MCF 10A (cell line): ENCODE data around the gene KRTAP12-3. TPM values are rescaled to one million over a fixed set of nuclear protein-coding genes. Genes with fewer than 3 reads are reported as not detected.
A peak's percentile ranks its signal among the peaks of the same experiment; 100 is the strongest.

ENCODE experiments used
- BruUV-seq: library from RNA; stranded (reverse); fragments of 400-500 nt; replicated peaks from 2 replicates; lab custom pipeline; 2021; lab: Mats Ljungman, UMichigan
- CTCF ChIA-PET: fragments of 300-600 bp; sonication (Branson Sonifier 250); formaldehyde crosslinking; extraction: SDS; loops from one replicate; lab custom pipeline; 2021; ENCODE audit warnings: antibody characterized with exemption, inconsistent platforms; lab: Yijun Ruan, JAX
- POLR2A ChIA-PET: fragments of 300-600, 350-650 bp; sonication (Branson Sonifier 250); formaldehyde crosslinking; extraction: SDS; loops from one replicate; lab custom pipeline; 2020; ENCODE audit warnings: antibody characterized with exemption, inconsistent platforms; lab: Yijun Ruan, JAX
- DNase-seq: peaks from one replicate; pipeline ENCODE4 v3.0.0-alpha.2; 2018; ENCODE audit not compliant: unreplicated experiment
- H3K27ac Mint-ChIP-seq: one replicate; pipeline ENCODE4 v1.8.0; 2022; ENCODE audit warnings: mild to moderate bottlenecking, low read depth, mixed read lengths; ENCODE audit not compliant: unreplicated experiment
- H3K27me3 Mint-ChIP-seq: one replicate; pipeline ENCODE4 v1.8.0; 2022; ENCODE audit warnings: mixed read lengths; ENCODE audit not compliant: insufficient read depth, unreplicated experiment
- H3K36me3 Mint-ChIP-seq: one replicate; pipeline ENCODE4 v1.8.0; 2022; ENCODE audit warnings: mild to moderate bottlenecking, moderate library complexity, mixed read lengths; ENCODE audit not compliant: insufficient read depth, unreplicated experiment
- H3K4me1 Mint-ChIP-seq: one replicate; pipeline ENCODE4 v1.8.0; 2022; ENCODE audit warnings: mixed read lengths; ENCODE audit not compliant: insufficient read depth, unreplicated experiment
- H3K4me3 Mint-ChIP-seq: one replicate; pipeline ENCODE4 v1.8.0; 2022; ENCODE audit warnings: mild to moderate bottlenecking, moderate library complexity, mixed read lengths; ENCODE audit not compliant: unreplicated experiment
- H3K9me3 Mint-ChIP-seq: one replicate; pipeline ENCODE4 v1.8.0; 2022; ENCODE audit warnings: mixed read lengths; ENCODE audit not compliant: unreplicated experiment
- CTCF ChIP-seq: fragments of 200-600 bp; IDR thresholded peaks from one replicate; pipeline ENCODE4 v1.8.0; 2022; ENCODE audit warnings: antibody characterized with exemption, mild to moderate bottlenecking; ENCODE audit not compliant: unreplicated experiment
- intact Hi-C: fragments of 100-400 bp; cut with micrococcal nuclease; formaldehyde crosslinking; loops from 2 replicates; pipeline ENCODE4 v1.14.1; 2022
- total RNA-seq: library from RNA; stranded (reverse); gene quantifications from 2 replicates; pipeline ENCODE4 v1.2.3, GENCODE V29; 2022

Gene KRTAP12-3
- total RNA-seq, 1 experiment from 2014 or later, result not detected

GRCh38 chr21:44664691-44665090 lies 7.0 kb downstream of the KRTAP12-3 start:
- Mint-ChIP-seq H3K9me3 (peaks cover 8% of the 10 kb centered on the region), H3K36me3 (no peaks in the 10 kb centered on the region), H3K27ac (no peak overlapping the region), H3K4me1 (peaks cover 14% of the 10 kb centered on the region), H3K27me3 (peaks cover 54% of the 10 kb centered on the region), H3K4me3 (no peak overlapping the region)
- DNase-seq, result no peak
- intact Hi-C loops, result no loop called here
- TF ChIP-seq CTCF, result no peak
- BruUV-seq, result no TSS peak
- POLR2A ChIA-PET, result no interaction called here
- CTCF ChIA-PET, result no interaction called here

GRCh38 chr21:44666401-44667320 lies 8.9 kb downstream of the KRTAP12-3 start, which contains the start of gene KRTAP12-2:
Gene KRTAP12-2, minus strand, starts transcription at chr21:44666927. Its CDS starts 41 bp downstream, at chr21:44666886.
- no peaks in the 10 kb centered on the region for H3K36me3 Mint-ChIP-seq
- intact Hi-C loops, result no loop called here
- CTCF ChIA-PET, result interaction anchor here (0.6 to 1.0 kb wide), 4 partner anchors 47 to 156 kb away, joined by 3 to 4 read pairs (median 3); partner anchors contain the start of gene UBE2G2
- H3K4me3 Mint-ChIP-seq, result no peak within 1 kb of the TSS
- BruUV-seq, result no TSS peak
- DNase-seq, result peak; percentile 72
- no peak for TF ChIP-seq CTCF
- no peak within 1 kb of the TSS for H3K27ac Mint-ChIP-seq
- POLR2A ChIA-PET, result interaction anchor here (0.6 to 1.4 kb wide), 3 partner anchors 16 to 463 kb away, joined by 3 to 4 read pairs (median 4); no protein-coding TSS in a partner anchor
- peaks cover 14% of the 10 kb centered on the region for H3K4me1 Mint-ChIP-seq
- peaks cover 8% of the 10 kb centered on the region for H3K9me3 Mint-ChIP-seq
- H3K27me3 Mint-ChIP-seq, result peaks cover 49% of the 10 kb centered on the region

GRCh38 chr21:44667612-44668011 lies 9.9 kb downstream of the KRTAP12-3 start:
- H3K4me1 Mint-ChIP-seq, result peaks cover 14% of the 10 kb centered on the region
- no peak for DNase-seq
- intact Hi-C loops, result no loop called here
- no peak for TF ChIP-seq CTCF
- peaks cover 9% of the 10 kb centered on the region for H3K9me3 Mint-ChIP-seq
- POLR2A ChIA-PET, result interaction anchor here (1.4 kb wide), 1 partner anchor 187 kb away, joined by 4 read pairs; no protein-coding TSS in a partner anchor
- CTCF ChIA-PET, result interaction anchor here (0.6 kb wide), 1 partner anchor 48 kb away, joined by 3 read pairs; no protein-coding TSS in a partner anchor
- BruUV-seq, result no TSS peak
- no peaks in the 10 kb centered on the region for H3K36me3 Mint-ChIP-seq
- peaks cover 40% of the 10 kb centered on the region for H3K27me3 Mint-ChIP-seq
- H3K4me3 Mint-ChIP-seq, result no peak overlapping the region
- H3K27ac Mint-ChIP-seq, result no peak overlapping the region
